CD4-positive, alpha-beta T cell treated with Interleukin-2 at 100 ng/mL for 4 hours (primary cell): Measurements from ENCODE around the gene SUGCT.
"Not testable (repeated sequence)": the region's sequence is repeated elsewhere in the genome, so short reads cannot be mapped to it uniquely, and the experiment has no call there.

Source experiments
- DNase-seq: peaks from one replicate; pipeline ENCODE4 v3.0.0-alpha.2; 2020; ENCODE audit warnings: low spot score

Gene SUGCT

GRCh38 chr7:40405991-40406390, 271.2 kb downstream of the SUGCT start:
- no peak for DNase-seq

- no peak for DNase-seq
These were observed 277.5 kb downstream of the SUGCT start for GRCh38 chr7:40412323-40412722.

GRCh38 chr7:40414704-40415103, 279.9 kb downstream of the SUGCT start:
- DNase-seq, result not testable (repeated sequence)

GRCh38 chr7:40418448-40418847, 283.6 kb downstream of the SUGCT start:
- no peak for DNase-seq

- no peak for DNase-seq
These were observed 284.2 kb downstream of the SUGCT start for GRCh38 chr7:40418983-40419382.

- DNase-seq, result no peak
These were observed 285.0 kb downstream of the SUGCT start for GRCh38 chr7:40419806-40420205.

GRCh38 chr7:40421433-40421832, 286.6 kb downstream of the SUGCT start:
- DNase-seq, result no peak

- no peak for DNase-seq
These were observed 290.9 kb downstream of the SUGCT start for GRCh38 chr7:40425696-40426095.

- no peak for DNase-seq
These were observed 293.6 kb downstream of the SUGCT start for GRCh38 chr7:40428421-40428820.

GRCh38 chr7:40429826-40430225, 295.0 kb downstream of the SUGCT start:
- no peak for DNase-seq

- no peak for DNase-seq
These were observed 297.2 kb downstream of the SUGCT start for GRCh38 chr7:40432046-40432445.

- DNase-seq, result no peak
These were observed 301.9 kb downstream of the SUGCT start for GRCh38 chr7:40436710-40437109.

GRCh38 chr7:40437498-40437897, 302.7 kb downstream of the SUGCT start:
- no peak for DNase-seq

GRCh38 chr7:40437936-40438634, 303.3 kb downstream of the SUGCT start:
- no peak for DNase-seq

GRCh38 chr7:40439686-40440085, 304.9 kb downstream of the SUGCT start:
- no peak for DNase-seq

GRCh38 chr7:40447345-40447744, 312.5 kb downstream of the SUGCT start:
- DNase-seq, result no peak

- DNase-seq, result no peak
These were observed 320.7 kb downstream of the SUGCT start for GRCh38 chr7:40455485-40455884.

GRCh38 chr7:40457776-40458480, 323.1 kb downstream of the SUGCT start:
- no peak for DNase-seq

- DNase-seq, result no peak
These were observed 328.6 kb downstream of the SUGCT start for GRCh38 chr7:40463446-40463845.

GRCh38 chr7:40468891-40469864, 334.4 kb downstream of the SUGCT start:
- DNase-seq, result no peak

GRCh38 chr7:40470091-40470592, 335.3 kb downstream of the SUGCT start:
- DNase-seq, result no peak

- no peak for DNase-seq
These were observed 336.0 kb downstream of the SUGCT start for GRCh38 chr7:40470817-40471216.
